IgD-negative memory B cell (primary cell): ENCODE measurements around the gene GPC5. TPM values are rescaled to one million over a fixed set of nuclear protein-coding genes. Genes with fewer than 3 reads are reported as not detected.

Experiments
- H3K27ac Mint-ChIP-seq, 3 donors: one replicate each; pipeline ENCODE4 v1.8.0; 2020 to 2022; ENCODE audit warnings: mild to moderate bottlenecking in 3 of 3, mixed read lengths in 3 of 3, moderate library complexity in 1 of 3
- H3K27me3 Mint-ChIP-seq: one replicate; pipeline ENCODE4 v1.8.0; 2021; ENCODE audit warnings: mixed read lengths
- H3K36me3 Mint-ChIP-seq: one replicate; pipeline ENCODE4 v1.8.0; 2020; ENCODE audit warnings: mild to moderate bottlenecking, mixed read lengths
- H3K4me1 Mint-ChIP-seq, 3 donors: one replicate each; pipeline ENCODE4 v1.8.0; 2020 to 2022; ENCODE audit warnings: mixed read lengths in 3 of 3, mild to moderate bottlenecking in 1 of 3
- H3K4me3 Mint-ChIP-seq, 4 donors: one replicate each; pipeline ENCODE4 v1.8.0; 2020 to 2022; ENCODE audit warnings: mild to moderate bottlenecking in 4 of 4, mixed read lengths in 4 of 4, moderate library complexity in 3 of 4
- H3K9me3 Mint-ChIP-seq, 3 donors: one replicate each; pipeline ENCODE4 v1.8.0; 2020 to 2021; ENCODE audit warnings: mixed read lengths in 3 of 3, mild to moderate bottlenecking in 1 of 3
- polyA plus RNA-seq: library from polyadenylated mRNA; unstranded; fragments of 300-500 nt; fragmentation: Illumina TruSeq; gene quantifications from one replicate; pipeline ENCODE4 v1.2.3, GENCODE V29; 2021

GPC5 gene
- polyA plus RNA-seq, 1 donor from 2014 or later = 0.24 TPM

DNA sequence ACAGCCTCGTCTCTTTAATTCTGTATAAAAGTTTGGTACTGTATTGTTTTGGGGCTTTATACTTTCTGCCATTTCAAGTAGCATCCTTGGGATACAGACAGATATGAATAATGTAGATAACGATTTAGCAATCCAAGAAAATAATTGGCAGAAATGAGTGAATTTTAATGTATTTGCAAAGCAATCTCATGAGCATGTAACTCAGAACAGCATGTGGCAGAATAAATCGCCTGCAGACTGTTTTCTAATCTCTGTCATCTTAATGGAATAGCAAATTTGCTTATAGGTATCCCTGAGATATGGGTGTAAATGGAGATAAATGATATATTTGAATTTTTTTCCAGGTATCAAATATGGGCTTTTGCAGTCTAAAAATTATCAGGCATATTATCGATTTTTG, 166.0 kb downstream of the GPC5 start:
- no peak overlapping the region for H3K27ac Mint-ChIP-seq
- no peaks in the 10 kb centered on the region for H3K27me3 Mint-ChIP-seq
- H3K9me3 Mint-ChIP-seq = peaks cover 0 to 1% (median 0%) of the 10 kb centered on the region in 3 donors
- H3K4me1 Mint-ChIP-seq = no peaks in the 10 kb centered on the region
- H3K36me3 Mint-ChIP-seq = no peaks in the 10 kb centered on the region
- no peak overlapping the region for H3K4me3 Mint-ChIP-seq

DNA sequence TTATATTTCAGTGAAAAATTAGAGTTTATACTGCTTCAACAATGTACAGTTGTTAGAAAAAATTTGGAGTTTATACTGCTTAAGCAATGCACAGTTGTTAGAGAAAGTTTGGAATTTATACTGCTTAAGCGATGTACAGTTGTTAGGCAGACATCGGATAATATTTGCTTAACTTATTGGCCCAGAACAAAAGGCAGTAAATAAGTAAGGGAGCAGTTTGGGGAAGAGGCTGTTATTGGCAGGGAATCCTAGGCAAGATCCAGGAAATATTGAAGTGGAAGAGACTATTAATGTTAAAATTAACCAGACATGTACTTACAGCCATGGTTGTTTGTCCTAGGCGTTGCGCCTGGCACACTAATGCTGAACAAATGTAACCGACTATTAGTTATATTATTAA, 166.9 kb downstream of the GPC5 start:
- H3K36me3 Mint-ChIP-seq = no peaks in the 10 kb centered on the region
- no peak overlapping the region for H3K4me3 Mint-ChIP-seq
- no peaks in the 10 kb centered on the region for H3K9me3 Mint-ChIP-seq
- no peaks in the 10 kb centered on the region for H3K4me1 Mint-ChIP-seq
- no peaks in the 10 kb centered on the region for H3K27me3 Mint-ChIP-seq
- H3K27ac Mint-ChIP-seq = no peak overlapping the region

DNA sequence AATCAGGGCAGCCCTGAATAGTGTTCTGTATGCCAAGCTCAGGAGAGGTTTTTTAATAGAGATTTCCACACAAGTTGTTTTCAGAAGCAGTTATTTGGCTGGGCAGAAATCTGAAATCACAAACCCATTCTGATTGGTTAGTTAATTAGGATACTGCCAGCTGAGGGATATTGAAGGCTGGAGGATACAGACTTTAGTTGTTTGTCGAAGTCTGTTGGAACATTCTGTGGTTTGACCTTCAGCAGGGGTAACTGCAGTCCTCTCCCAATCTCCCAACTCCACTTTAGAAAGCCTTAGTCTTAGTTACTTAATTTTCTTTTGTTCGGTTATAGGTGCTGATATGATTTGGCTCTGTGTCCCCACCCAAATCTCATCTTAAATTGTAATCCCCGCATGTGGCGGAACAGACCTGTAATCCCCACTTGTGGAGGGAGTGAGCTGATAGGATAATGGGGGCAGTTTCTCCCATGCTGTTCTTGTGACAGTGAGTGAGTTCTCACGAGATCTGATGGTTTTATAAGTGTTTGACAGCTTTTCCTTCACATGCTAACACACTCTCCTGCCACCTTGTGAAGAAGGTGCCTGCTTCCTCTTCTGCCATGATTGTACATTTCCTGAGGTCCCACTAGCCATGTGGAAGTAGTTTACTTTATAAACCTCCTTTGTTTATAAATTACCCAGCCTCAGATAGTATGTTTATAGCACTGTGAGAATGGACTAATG, 169.2 kb downstream of the GPC5 start:
- no peaks in the 10 kb centered on the region for H3K27me3 Mint-ChIP-seq
- no peak overlapping the region for H3K27ac Mint-ChIP-seq
- H3K9me3 Mint-ChIP-seq = peaks cover 2 to 3% (median 2%) of the 10 kb centered on the region in 3 donors
- no peak overlapping the region for H3K4me3 Mint-ChIP-seq
- H3K4me1 Mint-ChIP-seq = no peaks in the 10 kb centered on the region
- H3K36me3 Mint-ChIP-seq = no peaks in the 10 kb centered on the region

DNA sequence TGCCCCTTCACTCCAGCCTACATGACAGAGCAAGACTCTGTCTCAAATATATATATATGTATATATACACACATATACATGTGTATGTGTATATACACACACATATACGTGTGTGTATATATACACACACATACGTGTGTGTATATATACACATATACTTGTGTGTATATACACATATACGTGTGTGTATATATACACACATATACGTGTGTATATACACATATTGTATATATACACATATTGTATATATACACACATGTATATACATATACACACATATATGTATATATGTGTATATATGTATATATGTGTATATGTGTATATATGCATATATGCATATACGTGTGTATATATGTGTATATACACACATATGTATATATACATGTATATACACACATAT, 173.3 kb downstream of the GPC5 start:
- Mint-ChIP-seq H3K27me3 (no peaks in the 10 kb centered on the region), H3K4me1 (no peaks in the 10 kb centered on the region), H3K9me3 (peaks cover 2 to 4% (median 3%) of the 10 kb centered on the region in 3 donors), H3K36me3 (no peaks in the 10 kb centered on the region), H3K27ac (no peak overlapping the region), H3K4me3 (no peak overlapping the region)

DNA sequence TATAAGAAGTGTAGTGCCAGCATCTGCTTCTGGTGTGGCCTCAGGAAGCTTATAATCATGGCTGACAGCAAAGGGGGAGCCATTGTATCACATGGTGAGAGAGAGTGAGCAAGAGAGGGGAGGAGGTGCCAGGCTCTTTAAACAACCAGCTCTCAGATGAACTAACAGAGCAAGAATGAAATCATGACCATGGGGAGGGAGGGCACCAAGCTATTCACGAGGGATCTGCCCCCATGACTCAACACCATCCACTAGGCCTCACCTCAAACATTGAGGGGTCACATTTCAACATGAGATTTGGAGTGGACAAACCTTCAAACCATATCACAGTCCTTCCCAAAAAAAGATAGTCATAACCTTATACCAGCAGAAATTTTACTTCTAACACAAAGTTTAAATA, 174.0 kb downstream of the GPC5 start:
- Mint-ChIP-seq H3K27me3 (no peaks in the 10 kb centered on the region), H3K9me3 (peaks cover 2 to 6% (median 3%) of the 10 kb centered on the region in 3 donors)

DNA sequence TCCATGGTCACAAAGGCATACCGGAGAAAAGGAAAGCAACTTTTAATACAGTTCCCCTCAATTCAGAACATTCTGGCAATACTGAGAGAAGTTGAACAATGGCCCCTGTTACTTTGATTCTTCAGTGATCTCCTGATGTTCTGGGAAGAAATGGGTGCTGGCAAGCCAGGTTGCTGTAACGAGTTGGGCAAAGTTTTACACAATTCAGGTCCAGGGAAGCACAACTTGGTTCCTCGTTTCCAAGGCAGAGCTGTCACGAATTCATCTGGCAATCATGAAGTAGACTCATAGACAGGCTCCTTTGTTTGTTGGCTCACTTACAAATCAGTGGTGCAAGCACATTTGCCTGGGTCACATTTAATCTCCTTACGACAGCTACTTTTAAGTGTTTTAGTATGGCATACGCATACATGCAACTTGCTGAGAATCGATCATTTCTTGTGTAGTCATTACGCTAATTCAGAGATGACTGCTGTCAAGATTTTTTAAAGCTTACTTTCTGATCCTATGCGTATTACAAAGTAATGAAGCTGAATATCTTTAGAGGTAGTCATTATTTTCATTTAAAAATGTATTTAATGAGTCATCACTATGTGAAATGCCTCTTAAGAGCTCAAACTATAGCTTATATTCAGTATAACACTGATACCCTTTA, 174.7 kb downstream of the GPC5 start:
- H3K36me3 Mint-ChIP-seq = no peaks in the 10 kb centered on the region
- no peaks in the 10 kb centered on the region for H3K27me3 Mint-ChIP-seq
- no peaks in the 10 kb centered on the region for H3K4me1 Mint-ChIP-seq
- no peak overlapping the region for H3K27ac Mint-ChIP-seq
- H3K9me3 Mint-ChIP-seq = peaks cover 4 to 6% (median 6%) of the 10 kb centered on the region in 3 donors
- no peak overlapping the region for H3K4me3 Mint-ChIP-seq

More for the DNA sequence above, 174.0 kb downstream of the GPC5 start:
- H3K4me3 Mint-ChIP-seq = no peak overlapping the region
- no peaks in the 10 kb centered on the region for H3K36me3 Mint-ChIP-seq
- H3K27ac Mint-ChIP-seq = no peak overlapping the region
- H3K4me1 Mint-ChIP-seq = no peaks in the 10 kb centered on the region

DNA sequence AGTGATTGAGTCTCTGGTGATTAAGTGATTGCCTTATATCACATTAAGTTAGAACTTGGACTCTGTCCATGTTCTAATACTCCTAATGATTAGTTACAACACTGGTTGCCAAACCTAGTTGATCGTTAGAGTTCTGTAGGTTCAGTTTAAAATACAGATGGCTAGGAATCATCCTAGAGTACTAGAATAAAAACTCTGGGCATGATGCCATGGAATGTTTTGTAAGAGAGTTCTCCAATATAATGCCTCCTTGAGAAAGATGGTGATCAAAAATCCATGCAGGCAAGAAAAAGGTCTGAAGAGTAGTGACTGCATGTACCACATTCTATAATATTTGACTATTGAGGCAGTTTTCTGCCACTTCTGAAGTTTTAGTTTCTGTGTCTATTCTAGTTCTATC, 176.3 kb downstream of the GPC5 start:
- Mint-ChIP-seq H3K4me3 (no peak overlapping the region), H3K27ac (no peak overlapping the region), H3K36me3 (no peaks in the 10 kb centered on the region), H3K9me3 (peaks cover 4 to 8% (median 6%) of the 10 kb centered on the region in 3 donors), H3K4me1 (no peaks in the 10 kb centered on the region), H3K27me3 (no peaks in the 10 kb centered on the region)

DNA sequence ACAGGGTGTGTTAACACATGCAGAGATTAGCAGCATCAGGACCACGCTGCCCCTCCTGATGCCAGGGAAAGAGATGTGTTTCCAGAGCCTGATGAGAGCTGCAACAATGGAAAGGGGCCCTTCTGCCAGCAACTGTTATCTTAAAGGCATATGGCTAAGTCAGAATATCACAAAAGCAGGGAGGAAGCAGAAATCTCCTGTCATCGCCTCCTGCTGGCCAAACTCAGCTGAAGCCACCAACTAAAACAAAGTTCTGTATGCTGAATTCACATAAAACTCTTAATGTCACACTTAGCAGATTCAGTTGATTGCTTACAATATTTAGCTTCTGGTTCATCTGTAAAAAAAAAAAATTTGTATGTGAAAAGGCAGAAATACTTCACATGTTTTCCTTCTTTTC, 178.2 kb downstream of the GPC5 start:
- no peak overlapping the region for H3K4me3 Mint-ChIP-seq
- no peaks in the 10 kb centered on the region for H3K4me1 Mint-ChIP-seq
- H3K27me3 Mint-ChIP-seq = no peaks in the 10 kb centered on the region
- no peaks in the 10 kb centered on the region for H3K36me3 Mint-ChIP-seq
- H3K9me3 Mint-ChIP-seq = peaks cover 4 to 8% (median 4%) of the 10 kb centered on the region in 3 donors
- H3K27ac Mint-ChIP-seq = no peak overlapping the region

DNA sequence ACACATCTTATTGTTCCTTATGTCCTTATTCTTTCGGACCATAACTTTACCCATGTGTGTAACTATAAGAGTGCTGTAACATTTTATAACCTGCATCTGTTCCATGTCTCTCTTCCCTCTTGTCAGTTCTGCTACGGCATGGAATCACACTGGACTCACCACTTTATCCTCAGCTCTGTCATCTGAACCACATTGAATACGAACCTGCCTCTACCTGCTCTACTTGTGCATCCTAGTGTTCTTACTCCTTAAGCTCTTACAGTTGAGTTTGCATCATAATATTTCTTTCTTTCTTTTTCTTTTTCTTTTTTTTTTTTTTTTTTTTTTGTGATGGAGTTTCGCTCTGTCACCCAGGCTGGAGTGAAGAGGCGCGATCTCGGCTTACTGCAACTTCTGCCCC, 180.9 kb downstream of the GPC5 start:
- Mint-ChIP-seq H3K4me1 (no peaks in the 10 kb centered on the region), H3K27me3 (no peaks in the 10 kb centered on the region), H3K4me3 (peak overlapping the region in 1 of 4 donors; percentile 20), H3K9me3 (peaks cover 2 to 5% (median 4%) of the 10 kb centered on the region in 3 donors), H3K27ac (no peak overlapping the region), H3K36me3 (no peaks in the 10 kb centered on the region)

DNA sequence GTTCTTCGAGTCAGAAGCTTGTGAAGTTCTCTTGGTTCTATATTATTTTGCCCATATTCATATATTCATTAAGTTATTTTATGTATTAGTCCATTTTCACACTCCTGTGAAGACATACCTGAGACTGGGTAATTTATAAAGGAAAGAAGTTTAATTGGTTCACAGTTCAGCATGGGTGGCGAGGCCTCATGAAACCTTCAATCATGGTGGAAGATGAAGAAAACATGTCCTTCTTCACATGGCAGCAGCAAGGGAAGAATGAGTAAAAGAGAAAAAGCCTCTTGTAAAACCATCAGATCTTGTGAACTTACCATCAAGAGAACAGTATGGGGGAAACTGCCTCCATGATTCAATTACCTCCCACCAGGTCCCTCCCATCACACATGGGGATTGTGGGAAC, 182.3 kb downstream of the GPC5 start:
- Mint-ChIP-seq H3K4me3 (no peak overlapping the region), H3K9me3 (peaks cover 2 to 5% (median 4%) of the 10 kb centered on the region in 3 donors), H3K27me3 (no peaks in the 10 kb centered on the region), H3K36me3 (no peaks in the 10 kb centered on the region), H3K27ac (no peak overlapping the region), H3K4me1 (no peaks in the 10 kb centered on the region)

DNA sequence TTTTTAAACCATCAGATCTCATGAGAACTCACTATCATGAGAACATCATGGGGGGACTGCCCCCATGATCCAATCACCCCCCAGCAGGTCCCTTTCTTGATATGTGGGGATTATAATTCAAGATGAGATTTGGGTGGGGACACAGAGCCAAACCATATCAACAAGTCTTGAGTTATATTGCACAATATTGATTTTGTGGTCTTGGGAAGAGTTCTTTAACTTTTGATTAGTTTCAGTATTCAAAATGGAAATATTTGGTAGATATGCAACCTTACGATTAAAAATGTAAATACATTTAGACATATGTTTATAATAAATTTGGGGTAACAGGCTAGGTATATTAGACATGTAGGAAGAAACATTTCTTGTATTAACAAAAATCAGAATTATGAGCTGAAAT, 188.2 kb downstream of the GPC5 start:
- Mint-ChIP-seq H3K4me3 (no peak overlapping the region), H3K9me3 (peaks cover 5 to 8% (median 6%) of the 10 kb centered on the region in 3 donors), H3K36me3 (no peaks in the 10 kb centered on the region), H3K27ac (no peak overlapping the region), H3K4me1 (no peaks in the 10 kb centered on the region), H3K27me3 (no peaks in the 10 kb centered on the region)

DNA sequence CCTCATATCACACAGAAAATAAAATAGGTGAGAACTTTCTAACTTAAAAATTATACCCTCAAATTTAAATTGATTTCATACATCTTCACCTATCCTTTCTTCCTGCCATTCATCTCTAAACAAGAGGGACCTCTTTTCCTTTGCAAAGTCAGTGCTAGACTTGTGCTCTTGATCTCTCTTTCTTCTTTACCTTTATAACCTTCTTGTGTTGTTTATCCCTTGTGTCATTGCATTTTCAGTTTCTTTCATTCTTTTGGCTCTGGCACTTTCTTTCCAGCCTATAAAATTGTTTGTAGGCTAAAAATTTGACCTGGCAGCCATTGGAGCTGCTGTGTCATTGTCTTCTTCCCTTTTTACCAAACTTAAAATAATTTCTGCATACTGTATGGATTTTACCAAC, 190.1 kb downstream of the GPC5 start:
- Mint-ChIP-seq H3K27ac (no peak overlapping the region), H3K9me3 (peaks cover 9 to 11% (median 10%) of the 10 kb centered on the region in 3 donors), H3K27me3 (no peaks in the 10 kb centered on the region), H3K4me1 (no peaks in the 10 kb centered on the region), H3K36me3 (no peaks in the 10 kb centered on the region), H3K4me3 (no peak overlapping the region)

DNA sequence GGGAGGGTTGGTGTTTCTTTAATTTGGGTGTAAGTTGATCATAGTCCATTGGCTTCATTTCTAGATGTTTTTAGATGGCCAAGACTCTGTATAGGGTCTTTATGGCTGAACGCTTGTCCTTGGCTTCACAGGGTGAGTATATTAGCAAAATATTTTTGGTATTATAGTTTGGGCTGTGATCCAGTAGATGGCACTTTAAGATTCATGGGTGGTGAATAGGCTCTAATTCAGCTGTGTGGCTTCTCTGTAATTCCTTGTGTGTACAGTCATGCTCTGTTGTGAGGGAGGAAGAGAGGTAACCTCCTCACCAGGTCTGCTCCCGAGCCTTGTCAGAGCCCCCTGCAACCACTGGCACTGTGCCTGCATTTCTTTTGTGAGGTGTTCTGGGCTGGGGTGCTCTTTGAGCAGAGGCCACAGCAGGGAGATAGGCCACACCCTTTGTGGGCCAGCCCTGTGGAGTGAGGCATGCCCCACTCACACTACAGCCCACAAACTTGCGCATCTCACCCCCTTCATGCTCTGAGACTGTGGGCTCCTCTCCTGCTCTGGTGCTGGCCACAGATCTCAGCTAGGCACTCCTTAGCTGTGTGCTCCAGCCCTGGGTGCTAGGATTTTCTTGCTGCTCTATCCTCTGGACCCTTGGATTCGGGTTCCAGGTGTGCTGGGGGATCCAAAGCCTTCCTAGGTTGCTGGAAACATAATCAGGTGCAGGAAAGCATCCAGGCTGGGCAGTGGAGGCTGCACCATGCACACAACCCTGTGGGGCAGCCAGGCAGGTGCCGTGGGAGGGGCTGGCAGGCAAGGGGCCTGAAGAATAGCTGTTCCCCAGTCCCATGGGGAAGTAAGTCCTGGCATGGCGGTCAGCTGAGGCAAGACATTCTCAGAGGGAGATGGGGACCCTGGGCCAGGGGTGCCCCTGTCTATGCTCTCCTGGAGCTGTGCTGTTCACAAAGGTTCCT, 193.9 kb downstream of the GPC5 start:
- Mint-ChIP-seq H3K4me3 (no peak overlapping the region), H3K9me3 (peaks cover 7 to 11% (median 10%) of the 10 kb centered on the region in 3 donors), H3K4me1 (no peaks in the 10 kb centered on the region), H3K27ac (peak overlapping the region in 1 of 3 donors; percentile 41), H3K36me3 (peaks cover 2% of the 10 kb centered on the region), H3K27me3 (no peaks in the 10 kb centered on the region)

DNA sequence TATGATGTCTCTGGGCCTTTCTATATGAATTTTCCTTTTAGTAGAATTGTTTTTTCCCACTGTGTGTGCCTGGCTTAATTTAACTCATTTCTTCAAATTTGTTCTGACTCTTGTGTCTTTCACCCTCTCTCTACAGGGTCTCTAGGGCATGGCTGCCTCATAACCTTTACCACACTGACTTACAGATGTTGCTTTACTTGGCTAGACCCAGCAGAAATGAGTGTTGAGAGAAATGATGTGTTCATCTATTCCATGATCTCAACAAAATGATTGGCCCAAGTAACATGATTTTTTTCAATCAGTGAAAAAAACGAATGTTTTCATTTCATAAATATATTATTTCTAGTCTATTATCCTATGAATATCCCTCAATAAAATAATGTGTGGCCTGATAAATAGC, 195.0 kb downstream of the GPC5 start:
- H3K4me3 Mint-ChIP-seq = no peak overlapping the region
- H3K36me3 Mint-ChIP-seq = peaks cover 2% of the 10 kb centered on the region
- H3K9me3 Mint-ChIP-seq = peaks cover 7 to 11% (median 9%) of the 10 kb centered on the region in 3 donors
- no peak overlapping the region for H3K27ac Mint-ChIP-seq
- no peaks in the 10 kb centered on the region for H3K27me3 Mint-ChIP-seq
- no peaks in the 10 kb centered on the region for H3K4me1 Mint-ChIP-seq

DNA sequence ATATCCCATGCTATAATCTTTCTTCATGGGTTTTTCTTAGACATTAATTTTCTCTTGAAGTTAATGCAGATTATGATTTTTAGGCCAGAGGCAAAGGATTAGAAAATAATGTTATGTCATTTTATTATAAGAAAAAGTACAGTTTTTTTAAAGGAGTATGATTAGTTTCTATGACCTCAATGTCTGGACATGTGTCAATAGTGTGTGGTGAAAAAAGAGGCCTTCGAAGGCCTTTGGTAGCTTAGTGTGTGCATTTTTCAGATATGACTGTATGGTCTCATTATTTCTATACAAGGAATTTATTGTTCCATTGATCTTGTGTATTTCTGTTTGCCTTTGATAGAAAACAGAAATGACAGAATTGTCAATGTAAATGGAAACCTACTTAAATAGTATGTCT, 195.6 kb downstream of the GPC5 start:
- H3K9me3 Mint-ChIP-seq = peaks cover 7 to 11% (median 9%) of the 10 kb centered on the region in 3 donors
- no peaks in the 10 kb centered on the region for H3K4me1 Mint-ChIP-seq
- peaks cover 2% of the 10 kb centered on the region for H3K36me3 Mint-ChIP-seq
- H3K27ac Mint-ChIP-seq = no peak overlapping the region
- H3K27me3 Mint-ChIP-seq = no peaks in the 10 kb centered on the region
- no peak overlapping the region for H3K4me3 Mint-ChIP-seq
